Measurements from ENCODE around the gene CCDC194.

CCDC194 gene, protein sequence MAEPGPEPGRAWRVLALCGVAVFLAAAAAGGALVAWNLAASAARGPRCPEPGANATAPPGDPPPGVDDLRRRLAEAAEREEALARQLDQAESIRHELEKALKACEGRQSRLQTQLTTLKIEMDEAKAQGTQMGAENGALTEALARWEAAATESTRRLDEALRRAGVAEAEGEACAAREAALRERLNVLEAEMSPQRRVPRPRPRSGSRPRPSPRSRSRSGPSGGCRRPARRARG

GRCh38 chr19:17393914-17394313, at the start of gene CCDC194:
TSS of gene CCDC194 (minus strand) at chr19:17394196. CDS start at chr19:17394158, 38 bp downstream.
- H3K4me3 Mint-ChIP-seq = peak within 1 kb of the TSS in 2 of 3 experiments; percentile 23 to 32
- TF ChIP-seq, protein P1, sequence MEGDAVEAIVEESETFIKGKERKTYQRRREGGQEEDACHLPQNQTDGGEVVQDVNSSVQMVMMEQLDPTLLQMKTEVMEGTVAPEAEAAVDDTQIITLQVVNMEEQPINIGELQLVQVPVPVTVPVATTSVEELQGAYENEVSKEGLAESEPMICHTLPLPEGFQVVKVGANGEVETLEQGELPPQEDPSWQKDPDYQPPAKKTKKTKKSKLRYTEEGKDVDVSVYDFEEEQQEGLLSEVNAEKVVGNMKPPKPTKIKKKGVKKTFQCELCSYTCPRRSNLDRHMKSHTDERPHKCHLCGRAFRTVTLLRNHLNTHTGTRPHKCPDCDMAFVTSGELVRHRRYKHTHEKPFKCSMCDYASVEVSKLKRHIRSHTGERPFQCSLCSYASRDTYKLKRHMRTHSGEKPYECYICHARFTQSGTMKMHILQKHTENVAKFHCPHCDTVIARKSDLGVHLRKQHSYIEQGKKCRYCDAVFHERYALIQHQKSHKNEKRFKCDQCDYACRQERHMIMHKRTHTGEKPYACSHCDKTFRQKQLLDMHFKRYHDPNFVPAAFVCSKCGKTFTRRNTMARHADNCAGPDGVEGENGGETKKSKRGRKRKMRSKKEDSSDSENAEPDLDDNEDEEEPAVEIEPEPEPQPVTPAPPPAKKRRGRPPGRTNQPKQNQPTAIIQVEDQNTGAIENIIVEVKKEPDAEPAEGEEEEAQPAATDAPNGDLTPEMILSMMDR (IDR thresholded peaks at IDR 0.05; ENCODE audit: unreplicated experiment in 3 of 3) = no peak
- peak within 1 kb of the TSS in 2 of 3 experiments; percentile 56 to 59 for H3K27ac Mint-ChIP-seq
- H3K36me3 Mint-ChIP-seq (ENCODE audit: low read depth) = no peaks in the 10 kb centered on the region
- H3K9me3 Mint-ChIP-seq = peaks cover 5% of the 10 kb centered on the region
- no peaks in the 10 kb centered on the region for H3K27me3 Mint-ChIP-seq (ENCODE audit: low read depth)
- no peaks in the 10 kb centered on the region for H3K4me1 Mint-ChIP-seq

DNA sequence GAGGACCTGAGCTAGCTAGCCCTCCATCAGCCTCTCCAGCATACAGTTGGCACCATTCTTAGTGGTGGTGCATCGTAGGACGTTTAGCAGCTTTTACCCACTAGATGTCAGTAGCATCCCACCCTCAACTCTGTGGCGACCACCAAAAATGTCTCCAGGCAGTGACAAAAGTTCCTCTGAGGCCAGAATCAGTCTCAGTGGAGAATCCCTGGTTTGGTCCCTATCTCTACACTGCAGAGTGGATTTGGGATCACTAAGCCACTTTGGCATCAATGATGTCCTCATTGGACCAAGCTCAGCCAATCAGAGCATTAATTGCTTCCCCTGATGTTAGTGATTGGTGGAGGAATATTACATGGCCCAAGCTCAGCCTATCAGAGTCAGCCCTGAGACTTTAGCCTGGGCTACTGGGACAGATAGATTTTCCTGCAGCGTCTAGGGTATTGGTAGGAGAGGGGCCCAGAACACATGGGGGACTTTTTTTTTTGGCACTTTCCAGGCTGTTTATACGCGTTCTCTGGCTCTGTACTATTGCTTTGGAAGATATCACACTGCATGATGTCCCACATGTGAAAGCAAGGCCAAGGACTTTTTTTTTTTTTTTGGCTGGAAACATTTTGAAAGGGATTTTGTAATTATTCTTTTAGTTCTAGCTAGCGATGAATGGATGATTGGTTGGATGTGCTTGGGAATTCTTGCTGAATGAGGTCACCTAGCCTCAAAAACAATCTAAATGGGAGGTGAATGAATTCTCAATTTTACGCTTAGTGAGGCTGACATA, 47.4 kb upstream of the CCDC194 start:
- peaks cover 7% of the 10 kb centered on the region for H3K4me1 Mint-ChIP-seq
- no peaks in the 10 kb centered on the region for H3K27me3 Mint-ChIP-seq (ENCODE audit: low read depth)
- no peaks in the 10 kb centered on the region for H3K36me3 Mint-ChIP-seq (ENCODE audit: low read depth)
- TF ChIP-seq, protein P1 (IDR thresholded peaks at IDR 0.05; ENCODE audit: unreplicated experiment in 3 of 3) = peak; percentile 45 to 62 (median 51)
- no peaks in the 10 kb centered on the region for H3K9me3 Mint-ChIP-seq
- no peak overlapping the region for H3K27ac Mint-ChIP-seq
- H3K4me3 Mint-ChIP-seq = no peak overlapping the region

DNA sequence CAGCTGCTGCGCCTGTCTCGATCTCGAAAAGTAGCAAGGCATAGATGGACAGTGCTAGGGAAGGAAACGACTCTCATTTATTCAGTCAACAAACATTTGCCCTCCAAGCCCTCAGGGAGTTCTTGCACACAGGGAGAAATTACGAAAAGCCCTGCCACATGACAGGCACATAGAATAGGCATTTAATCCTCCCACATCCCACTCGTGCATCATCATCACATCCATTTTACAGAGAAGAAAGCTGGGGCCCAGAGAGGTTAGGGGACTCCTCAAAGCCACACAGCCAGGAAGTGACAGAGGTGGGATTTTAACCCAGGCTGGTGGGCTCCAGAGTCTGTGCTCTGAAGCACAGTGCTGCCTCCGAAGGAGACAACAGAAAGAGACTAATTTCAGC, 42.9 kb upstream of the CCDC194 start:
- Mint-ChIP-seq H3K4me1 (peaks cover 7% of the 10 kb centered on the region), H3K4me3 (no peak overlapping the region), H3K27me3 (ENCODE audit: low read depth) (peaks cover 3% of the 10 kb centered on the region)

GRCh38 chr19:17436094-17436873, 42.3 kb upstream of the CCDC194 start:
- peaks cover 3% of the 10 kb centered on the region for H3K27me3 Mint-ChIP-seq (ENCODE audit: low read depth)
- TF ChIP-seq, protein P1 (IDR thresholded peaks at IDR 0.05; ENCODE audit: unreplicated experiment in 3 of 3) = no peak
- no peak overlapping the region for H3K27ac Mint-ChIP-seq

More for the DNA sequence above, 42.9 kb upstream of the CCDC194 start:
- TF ChIP-seq, protein P1 (IDR thresholded peaks at IDR 0.05; ENCODE audit: unreplicated experiment in 3 of 3) = no peak
- H3K36me3 Mint-ChIP-seq (ENCODE audit: low read depth) = no peaks in the 10 kb centered on the region
- H3K27ac Mint-ChIP-seq = no peak overlapping the region
- H3K9me3 Mint-ChIP-seq = no peaks in the 10 kb centered on the region

GRCh38 chr19:17435218-17435617, 41.2 kb upstream of the CCDC194 start:
- H3K27me3 Mint-ChIP-seq (ENCODE audit: low read depth) = peaks cover 3% of the 10 kb centered on the region
- H3K4me3 Mint-ChIP-seq = no peak overlapping the region
- TF ChIP-seq, protein P1 (IDR thresholded peaks at IDR 0.05; ENCODE audit: unreplicated experiment in 3 of 3) = no peak

More at GRCh38 chr19:17436094-17436873, 42.3 kb upstream of the CCDC194 start:
- Mint-ChIP-seq H3K4me1 (peaks cover under 1% of the 10 kb centered on the region), H3K4me3 (no peak overlapping the region), H3K9me3 (no peaks in the 10 kb centered on the region), H3K36me3 (ENCODE audit: low read depth) (no peaks in the 10 kb centered on the region)

More at GRCh38 chr19:17435218-17435617, 41.2 kb upstream of the CCDC194 start:
- H3K27ac Mint-ChIP-seq = no peak overlapping the region
- H3K4me1 Mint-ChIP-seq = no peaks in the 10 kb centered on the region
- H3K9me3 Mint-ChIP-seq = no peaks in the 10 kb centered on the region
- H3K36me3 Mint-ChIP-seq (ENCODE audit: low read depth) = no peaks in the 10 kb centered on the region

Data from nephron (organoid).